ENCODE data around the gene MYH7B.

The MYH7B gene

GRCh38 chr20:34983089-34983820 is 27.6 kb downstream of the MYH7B start:
- no peaks in the 10 kb centered on the region for H3K9me3 ChIP-seq (ENCODE audit: insufficient read depth, low read length)
- H2AFZ ChIP-seq (ENCODE audit: low read depth, low read length) = no peak overlapping the region
- H3K79me2 ChIP-seq (ENCODE audit: low read length) = no peaks in the 10 kb centered on the region
- no peak overlapping the region for H3K4me3 ChIP-seq (ENCODE audit: low read length)
- H3K36me3 ChIP-seq (replicated peaks; ENCODE audit: low read depth, low read length) = peaks cover under 1% of the 10 kb centered on the region
- H3K4me2 ChIP-seq (ENCODE audit: low read length) = no peak overlapping the region
- no peak overlapping the region for H3K27ac ChIP-seq (ENCODE audit: low read length)
- no peaks in the 10 kb centered on the region for H3K4me1 ChIP-seq (ENCODE audit: low read length)
- TF ChIP-seq EZH2phosphoT487 (IDR thresholded peaks at IDR 0.05; ENCODE audit: low read depth) (no peak), CTCF (IDR thresholded peaks at IDR 0.05; ENCODE audit: low read depth, low read length) (no peak)
- no peak overlapping the region for H3K9ac ChIP-seq (ENCODE audit: low read length)
- H3K27me3 ChIP-seq (ENCODE audit: low read depth, low read length) = peaks cover 4% of the 10 kb centered on the region; the same call in 1 of the 2 replicates
- no peaks in the 10 kb centered on the region for H4K20me1 ChIP-seq (ENCODE audit: insufficient read depth, low read length)

GRCh38 chr20:34983995-34984735 is 28.5 kb downstream of the MYH7B start:
- no peak overlapping the region for H3K4me3 ChIP-seq (ENCODE audit: low read length)
- no peaks in the 10 kb centered on the region for H3K4me1 ChIP-seq (ENCODE audit: low read length)
- no peak overlapping the region for H3K4me2 ChIP-seq (ENCODE audit: low read length)
- H3K9ac ChIP-seq (ENCODE audit: low read length) = no peak overlapping the region
- no peaks in the 10 kb centered on the region for H4K20me1 ChIP-seq (ENCODE audit: insufficient read depth, low read length)
- H3K9me3 ChIP-seq (ENCODE audit: insufficient read depth, low read length) = no peaks in the 10 kb centered on the region
- H3K27ac ChIP-seq (ENCODE audit: low read length) = no peak overlapping the region
- no peak for TF ChIP-seq CTCF (IDR thresholded peaks at IDR 0.05; ENCODE audit: low read depth, low read length)
- TF ChIP-seq EZH2phosphoT487 (IDR thresholded peaks at IDR 0.05; ENCODE audit: low read depth) = no peak
- peaks cover 4% of the 10 kb centered on the region; the same call in 1 of the 2 replicates for H3K27me3 ChIP-seq (ENCODE audit: low read depth, low read length)
- peaks cover 2% of the 10 kb centered on the region for H3K36me3 ChIP-seq (replicated peaks; ENCODE audit: low read depth, low read length)
- H2AFZ ChIP-seq (ENCODE audit: low read depth, low read length) = no peak overlapping the region
- no peaks in the 10 kb centered on the region for H3K79me2 ChIP-seq (ENCODE audit: low read length)

GRCh38 chr20:34984756-34985261 is 29.1 kb downstream of the MYH7B start:
- Histone ChIP-seq H4K20me1 (ENCODE audit: insufficient read depth, low read length) (no peaks in the 10 kb centered on the region), H3K4me1 (ENCODE audit: low read length) (no peaks in the 10 kb centered on the region), H3K9me3 (ENCODE audit: insufficient read depth, low read length) (no peaks in the 10 kb centered on the region), H3K4me3 (ENCODE audit: low read length) (no peak overlapping the region), H3K27me3 (ENCODE audit: low read depth, low read length) (peaks cover 4% of the 10 kb centered on the region; the same call in 1 of the 2 replicates), H3K79me2 (ENCODE audit: low read length) (no peaks in the 10 kb centered on the region), H3K27ac (ENCODE audit: low read length) (no peak overlapping the region), H3K4me2 (ENCODE audit: low read length) (no peak overlapping the region), H2AFZ (ENCODE audit: low read depth, low read length) (no peak overlapping the region), H3K9ac (ENCODE audit: low read length) (no peak overlapping the region), H3K36me3 (replicated peaks; ENCODE audit: low read depth, low read length) (peaks cover 2% of the 10 kb centered on the region)
- TF ChIP-seq CTCF (IDR thresholded peaks at IDR 0.05; ENCODE audit: low read depth, low read length) (no peak), EZH2phosphoT487 (IDR thresholded peaks at IDR 0.05; ENCODE audit: low read depth) (no peak)
